Left colon (tissue), 2 donors: ENCODE measurements around the gene PRC1. TPM values are rescaled to one million over a fixed set of nuclear protein-coding genes. Genes with fewer than 3 reads are reported as not detected.
A peak's percentile ranks its signal among the peaks of the same experiment; 100 is the strongest.

Experiments
- ATAC-seq: fragments of 200-7000 bp; cut with Tn5 transposase; one replicate; pipeline ENCODE4 v1.9.1; 2020; ENCODE audit warnings: mild to moderate bottlenecking, moderate library complexity
- DNase-seq, 2 donors: peaks; one replicate each; pipeline ENCODE4 v3.0.0-alpha.2; 2020
- intact Hi-C, 2 donors: fragments of 100-400 bp; cut with DNase I in 1 of 2; cut with micrococcal nuclease in 1 of 2; formaldehyde crosslinking; loops; one replicate each; pipeline versions ENCODE4 v1.11.2 to v1.14.0; 2022; cut with DNase I, micrococcal nuclease
- total RNA-seq, 2 donors: library from RNA; stranded (reverse); fragmentation: NEBNext Ultra II Directional; extraction: Animal tissue kit (Norgen Biotek cat#: 25700); gene quantifications; one replicate each; pipeline ENCODE4 v1.2.1, GENCODE V29; 2021
- donor health status: DM: no; HTN: no; CAD: no.
- donor health status: DM: yes; HTN: yes; CAD: no.

The PRC1 gene
- total RNA-seq, 2 donors from 2014 or later, result 13.8 to 31.7 TPM

DNA sequence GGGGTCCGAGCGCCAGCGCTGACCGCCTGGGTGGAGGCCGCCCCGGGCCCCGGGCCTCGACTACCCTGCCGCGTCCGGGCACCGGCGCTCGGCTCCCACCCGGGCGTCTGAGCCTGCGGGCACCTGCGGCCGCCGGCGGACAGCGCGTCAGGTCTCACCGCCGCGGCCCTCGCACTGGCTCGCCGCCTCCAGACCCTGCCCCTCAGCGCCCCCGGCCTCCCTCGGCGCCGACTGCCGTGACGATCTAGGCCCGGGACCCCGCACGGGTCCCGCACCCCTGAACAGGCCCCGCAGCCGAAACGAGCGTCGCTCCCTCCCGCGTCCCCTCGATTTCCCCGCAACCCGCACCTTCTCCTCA is 297 bp downstream of the PRC1 start:
- intact Hi-C loops, result no loop called here
- ATAC-seq (peak; percentile 43), DNase-seq (no peak)

DNA sequence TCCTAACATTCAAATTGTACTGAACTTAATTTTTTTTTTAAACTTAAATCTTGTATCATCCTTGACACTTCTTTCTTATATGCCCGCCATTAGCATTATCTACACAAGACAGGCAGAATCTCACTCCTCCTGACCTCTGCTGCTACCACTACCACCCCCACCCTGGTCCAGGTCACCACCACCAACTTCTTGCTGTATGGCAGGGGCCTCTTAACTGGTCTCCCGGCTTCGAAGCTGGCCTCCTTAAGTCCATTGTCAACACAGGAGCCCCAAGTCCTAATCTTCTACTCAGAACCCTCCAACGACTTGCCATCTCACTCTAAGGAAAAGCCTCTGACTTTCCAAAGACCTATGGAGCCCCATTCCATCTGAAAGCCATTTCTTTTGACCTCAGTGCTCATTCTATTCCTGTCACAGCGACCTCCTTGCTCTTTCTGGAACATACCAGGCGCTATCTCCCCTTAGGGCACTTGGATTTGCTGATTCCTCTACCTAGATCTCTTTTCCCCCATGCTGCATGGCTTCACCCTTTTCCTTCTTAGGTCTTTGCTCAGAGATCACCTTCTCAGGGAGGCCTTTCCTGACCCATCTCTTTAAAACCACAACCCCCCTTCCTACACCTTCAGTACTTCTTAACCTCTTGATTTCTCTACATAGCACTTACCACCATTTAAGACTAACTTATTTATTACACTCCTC is 2.6 kb downstream of the PRC1 start:
- intact Hi-C loops, result no loop called here
- ATAC-seq (no peak), DNase-seq (no peak)

DNA sequence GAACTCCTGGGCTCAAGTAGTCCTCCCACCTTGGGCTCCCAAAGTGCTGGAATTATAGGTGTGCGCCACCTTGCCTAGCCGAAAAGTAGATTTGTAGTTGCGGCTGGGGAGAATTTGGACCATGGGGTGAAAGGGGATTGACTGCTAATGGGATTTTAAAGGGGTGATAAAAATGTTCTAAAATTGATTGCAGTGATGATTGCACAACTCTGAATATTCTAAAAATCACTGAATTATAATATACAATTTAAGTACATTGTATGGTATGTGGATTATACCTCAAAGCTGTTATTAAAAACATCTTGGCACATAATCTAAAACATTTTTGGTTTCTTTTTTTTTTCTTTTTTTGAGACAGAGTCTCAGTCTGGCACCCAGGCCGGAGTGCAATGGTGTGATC is 3.9 kb downstream of the PRC1 start:
- no peak for ATAC-seq
- DNase-seq, result no peak
- intact Hi-C loops, result no loop called here

DNA sequence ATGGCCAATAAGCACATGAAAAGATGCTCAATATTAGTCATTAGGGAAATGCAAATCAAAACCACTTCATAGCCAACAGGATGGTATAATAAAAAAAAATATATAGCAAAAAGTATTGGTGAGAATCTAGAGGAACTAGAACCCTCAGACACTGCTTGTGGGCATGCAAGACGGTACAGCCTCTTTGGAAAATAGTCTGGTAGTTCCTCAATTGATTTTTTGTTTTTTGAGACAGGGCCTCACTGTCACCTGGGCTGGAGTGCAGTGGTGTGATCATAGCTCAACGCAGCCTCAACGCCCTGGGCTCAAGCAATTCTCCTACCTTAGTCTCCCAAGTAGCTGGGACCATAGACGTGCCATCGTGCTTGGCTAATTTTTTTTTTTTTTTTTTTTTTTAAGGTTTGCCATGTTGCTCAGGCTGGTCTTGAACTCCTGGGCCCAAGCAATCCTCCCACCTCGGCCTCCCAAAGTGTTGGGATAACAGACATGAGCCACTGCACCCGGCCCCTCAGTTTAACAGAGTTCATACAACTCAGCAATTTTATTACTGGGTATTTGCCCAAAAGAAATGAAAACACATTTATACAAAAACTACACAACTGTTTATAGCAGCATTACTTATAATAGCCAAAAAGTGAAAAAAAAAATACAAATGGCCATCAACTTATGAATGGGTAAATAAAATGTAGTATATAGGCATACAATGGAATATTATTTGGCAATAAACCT is 5.1 kb downstream of the PRC1 start:
- ATAC-seq (no peak), DNase-seq (no peak)
- intact Hi-C loops, result no loop called here

DNA sequence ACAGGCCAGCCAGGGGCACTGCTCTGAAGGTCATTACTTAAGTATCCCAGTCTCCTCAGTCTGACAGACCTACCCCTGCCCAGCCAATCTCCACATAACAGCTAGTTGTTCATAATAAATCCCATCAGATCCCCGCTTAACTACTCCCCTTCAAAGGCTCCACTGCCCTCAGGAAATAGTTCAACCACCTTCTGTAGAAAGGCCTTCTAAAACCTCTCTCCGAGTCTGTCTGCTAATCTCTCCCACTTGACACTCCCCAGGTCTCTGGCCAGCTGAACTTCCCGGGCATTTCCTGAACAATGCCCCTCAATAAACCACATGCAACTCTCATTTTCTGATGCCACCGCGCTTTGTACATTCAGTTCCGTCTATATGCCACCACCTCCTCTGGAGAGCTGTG is 6.0 kb downstream of the PRC1 start:
- intact Hi-C loops, result no loop called here
- ATAC-seq, result peak; percentile 44
- no peak for DNase-seq

DNA sequence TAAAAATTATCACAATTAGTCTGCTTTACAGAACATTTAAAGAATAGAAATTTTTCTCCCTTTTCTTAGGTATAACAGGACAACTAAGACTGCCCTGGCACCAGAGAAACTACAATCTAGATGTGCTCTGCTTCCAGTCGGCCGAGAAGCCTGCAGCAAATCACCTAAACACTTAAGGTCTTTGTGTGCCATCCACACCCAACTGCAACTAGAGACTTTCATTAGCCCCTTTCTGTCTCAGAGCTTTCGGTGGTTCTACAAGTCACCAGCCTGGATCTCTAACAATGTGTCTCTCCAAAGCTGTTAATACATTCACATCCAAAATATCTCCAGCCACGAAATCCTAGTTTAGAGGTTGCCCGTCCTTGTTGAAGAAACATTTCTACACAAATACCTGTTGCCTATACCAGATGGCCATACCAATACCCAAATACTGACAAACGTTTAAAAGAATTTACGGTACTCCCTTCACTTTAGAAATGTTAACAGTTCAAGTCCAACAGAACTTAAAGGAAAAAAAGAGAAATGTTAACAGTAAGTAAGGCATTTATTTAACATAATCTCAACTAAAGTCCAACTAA is 6.7 kb downstream of the PRC1 start:
- no peak for DNase-seq
- peak; percentile 46 for ATAC-seq
- intact Hi-C loops, result no loop called here

DNA sequence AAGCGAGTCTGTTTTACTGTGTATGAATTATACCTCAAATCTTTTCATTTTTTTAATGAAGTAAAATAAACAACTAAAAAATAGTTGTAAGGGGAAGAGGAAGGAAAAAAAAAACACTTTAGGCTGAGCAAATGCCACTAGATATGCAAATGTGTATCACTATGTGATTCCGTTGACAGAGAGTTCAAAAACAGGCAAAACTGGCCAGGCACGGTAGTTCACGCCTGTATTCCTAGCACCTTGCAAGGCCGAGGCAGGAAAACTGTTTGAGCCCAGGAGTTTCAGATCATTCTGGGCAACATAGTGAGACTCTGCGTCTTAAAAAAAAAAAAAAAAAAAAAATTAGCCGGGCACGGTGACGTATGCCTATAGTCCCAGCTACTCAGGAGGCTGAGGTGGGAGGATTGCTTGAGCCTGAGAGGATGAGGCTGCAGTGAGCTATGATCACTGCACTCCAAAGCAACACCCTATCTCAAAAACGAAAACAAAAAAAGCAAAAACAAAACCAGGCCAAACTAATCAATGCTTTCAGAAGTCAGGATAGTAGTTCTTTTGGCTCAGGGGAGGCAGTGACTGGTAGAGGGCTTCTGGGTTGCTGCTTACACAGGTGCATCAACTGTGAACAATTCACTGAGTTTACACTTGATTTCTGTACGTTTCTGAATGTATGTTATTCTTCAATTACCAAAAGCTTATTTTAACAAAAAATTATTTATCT is 7.4 kb downstream of the PRC1 start:
- DNase-seq, result no peak
- peak; percentile 50 for ATAC-seq
- intact Hi-C loops, result no loop called here

DNA sequence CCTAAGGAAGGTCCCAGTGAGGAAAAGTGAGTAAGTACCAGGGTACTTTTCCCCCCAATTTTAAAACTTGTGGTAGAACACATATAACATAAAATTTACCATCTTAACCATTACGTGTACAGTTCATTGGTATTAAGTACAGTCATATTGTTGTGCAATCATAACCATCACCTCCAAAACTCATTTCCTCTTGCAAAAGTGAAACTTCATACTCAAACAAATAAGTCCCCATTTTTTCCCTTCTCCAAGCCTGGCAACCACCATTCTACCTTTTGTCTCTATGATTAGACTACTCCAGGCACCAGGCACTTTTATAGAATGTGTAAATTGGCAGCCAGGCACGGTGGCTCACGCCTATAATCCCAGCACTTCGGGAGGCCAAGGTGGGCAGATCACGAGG is 12.2 kb downstream of the PRC1 start:
- DNase-seq (no peak), ATAC-seq (no peak)
- intact Hi-C loops, result no loop called here

DNA sequence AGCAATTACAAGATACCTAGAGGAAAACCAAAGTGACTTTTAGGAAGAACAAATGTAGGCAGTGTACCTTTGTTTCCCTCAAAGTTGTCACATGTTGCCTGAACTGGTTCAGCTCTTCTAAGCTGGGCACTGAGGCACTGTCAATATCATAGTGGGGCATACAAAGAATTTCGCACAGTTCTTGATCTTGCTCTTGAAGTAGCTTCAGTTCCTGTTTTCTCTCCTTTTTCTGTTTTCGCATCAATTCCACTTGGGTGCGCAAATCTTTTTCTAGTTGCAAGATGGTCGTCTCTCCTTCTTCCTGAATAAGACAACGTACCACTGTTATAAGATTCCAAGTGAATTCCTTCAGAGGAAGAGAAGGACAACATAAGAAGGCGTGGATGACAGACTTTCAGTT is 12.7 kb downstream of the PRC1 start:
- intact Hi-C loops, result no loop called here
- DNase-seq (no peak), ATAC-seq (no peak)

DNA sequence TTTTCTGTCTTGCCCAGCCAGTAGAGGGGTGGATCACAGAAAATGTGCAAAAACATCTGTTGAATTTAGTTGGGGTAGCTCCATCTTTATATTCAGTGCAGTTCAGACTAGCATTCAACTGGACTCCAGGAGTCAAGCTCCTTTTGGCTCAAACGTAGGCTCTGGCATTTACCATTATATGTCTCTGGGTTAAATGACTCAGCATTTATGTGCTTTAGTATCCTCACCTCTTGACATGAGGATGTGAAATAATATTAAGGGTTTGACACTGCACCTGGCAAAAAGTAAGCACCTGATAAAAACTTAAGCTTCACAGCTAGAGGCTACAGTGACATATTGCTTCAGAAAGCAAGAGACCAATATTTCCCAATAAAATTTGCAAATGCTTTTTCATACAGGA is 14.8 kb downstream of the PRC1 start:
- DNase-seq (no peak), ATAC-seq (no peak)
- intact Hi-C loops, result no loop called here

DNA sequence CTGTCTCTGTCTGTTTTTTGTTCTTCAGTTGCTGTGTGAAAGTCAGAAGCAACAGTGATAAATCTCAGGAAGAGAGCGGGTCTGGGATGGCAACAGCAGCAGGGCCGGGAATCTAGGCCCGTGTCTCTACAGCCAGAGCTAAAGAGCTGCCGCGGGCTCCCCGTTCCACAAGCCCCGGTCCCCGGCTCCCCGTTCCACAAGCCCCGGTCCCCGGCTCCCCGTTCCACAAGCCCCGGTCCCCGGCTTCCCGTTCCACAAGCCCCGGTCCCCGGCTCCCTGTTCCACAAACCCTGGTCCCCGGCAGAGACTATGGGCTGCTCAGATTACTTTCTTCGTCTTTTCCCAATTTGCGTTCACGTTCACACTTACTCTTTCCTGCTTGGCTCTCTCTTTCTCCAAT is 20.1 kb downstream of the PRC1 start:
- ATAC-seq (no peak), DNase-seq (no peak)
- intact Hi-C loops, result no loop called here

DNA sequence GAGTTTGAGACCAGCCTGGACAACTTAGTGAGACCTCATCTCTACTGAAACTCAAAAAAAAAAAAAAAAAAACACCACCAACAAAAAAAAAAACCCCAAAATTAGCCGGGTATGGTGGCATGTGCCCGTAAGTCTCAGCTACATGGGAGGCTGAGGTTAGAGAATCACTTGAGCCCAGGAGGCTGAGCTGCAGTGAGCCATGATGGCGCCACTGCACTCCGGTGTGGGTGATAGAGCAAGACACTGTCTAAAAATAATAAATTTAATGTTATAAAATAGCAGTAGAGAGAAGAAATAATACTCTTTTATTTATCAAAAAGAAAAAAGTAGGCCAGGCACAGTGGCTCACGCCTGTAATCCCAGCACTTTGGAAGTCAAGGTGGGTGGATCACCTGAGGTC is 22.2 kb downstream of the PRC1 start:
- intact Hi-C loops, result no loop called here
- DNase-seq (no peak), ATAC-seq (no peak)

DNA sequence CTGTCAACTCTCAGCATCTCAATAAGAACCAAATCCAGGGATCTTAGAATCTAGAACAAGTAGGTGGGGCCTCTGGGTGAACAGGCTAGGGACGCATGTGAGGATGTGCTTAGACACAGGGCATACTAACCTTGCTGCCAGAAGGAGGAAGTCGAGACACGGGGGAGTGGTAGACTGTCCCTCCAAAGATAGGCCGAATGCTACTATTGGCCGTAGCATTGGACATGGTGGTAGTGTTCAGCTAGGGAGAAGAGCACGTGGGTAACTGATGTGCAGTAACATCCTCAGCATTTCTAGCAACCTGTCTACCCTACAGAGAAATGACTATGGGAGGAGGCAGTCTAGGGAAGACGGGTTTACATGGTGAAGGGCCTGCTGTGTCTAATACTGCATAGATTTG is 24.1 kb downstream of the PRC1 start:
- DNase-seq (no peak), ATAC-seq (no peak)
- intact Hi-C loops, result no loop called here

DNA sequence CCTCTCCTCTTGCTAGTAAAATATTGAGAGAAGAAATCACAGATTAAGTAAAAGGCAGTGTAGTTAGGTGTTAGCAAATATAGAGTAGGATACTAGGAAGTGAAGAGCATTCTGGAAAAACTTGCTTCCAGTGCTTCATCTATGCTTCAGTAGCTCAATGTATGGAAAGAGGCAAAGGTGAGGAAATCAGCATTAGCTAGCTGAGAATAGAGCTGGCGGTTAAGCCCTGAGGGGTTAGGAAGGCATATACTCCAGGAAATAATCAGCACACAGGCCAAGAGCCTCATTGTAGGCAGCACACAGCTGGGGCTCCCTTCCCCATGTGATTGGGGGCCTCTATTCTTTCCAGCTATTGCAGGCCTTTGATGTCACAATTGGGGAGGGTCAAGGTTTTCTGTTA is 25.9 kb downstream of the PRC1 start:
- DNase-seq (no peak), ATAC-seq (no peak)
- intact Hi-C loops, result no loop called here

DNA sequence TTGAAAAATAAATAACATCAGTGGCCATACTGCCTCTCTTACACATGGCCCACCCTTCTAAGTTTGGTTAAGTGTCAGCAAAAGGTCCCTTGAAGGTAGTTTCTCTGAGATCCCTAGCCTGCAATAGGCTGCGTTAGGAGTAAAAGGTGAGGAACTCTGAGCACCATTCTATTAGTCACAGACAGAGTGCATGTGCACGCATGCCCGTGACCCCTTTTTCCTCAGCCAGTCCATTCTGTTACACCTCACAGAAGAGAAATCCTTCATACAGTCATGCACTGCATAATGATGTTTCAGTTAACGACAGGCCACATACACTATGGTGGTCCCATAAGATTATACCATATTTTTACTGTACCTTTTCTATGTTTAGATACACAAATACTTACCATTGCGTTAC is 27.1 kb downstream of the PRC1 start:
- intact Hi-C loops, result no loop called here
- ATAC-seq (no peak), DNase-seq (no peak)

DNA sequence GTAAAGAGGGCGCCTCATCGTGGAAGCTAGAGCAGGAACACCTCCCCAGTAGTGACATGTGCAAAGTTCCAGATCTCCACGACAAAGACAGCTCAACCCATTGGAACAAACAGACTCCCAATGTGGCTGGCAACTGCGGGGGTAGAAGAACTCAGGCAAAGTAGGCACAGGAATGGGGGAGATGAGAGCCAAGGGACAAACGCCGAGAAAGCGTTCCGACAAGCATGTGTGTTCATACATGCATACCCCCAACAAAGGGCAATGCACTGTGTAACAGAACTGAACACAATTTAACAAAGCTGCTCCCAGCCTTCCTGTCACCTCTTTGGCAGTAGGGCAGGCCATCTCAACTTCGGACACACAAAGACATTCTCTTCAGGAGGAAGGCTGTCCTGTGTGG is 28.1 kb downstream of the PRC1 start:
- intact Hi-C loops, result no loop called here
- ATAC-seq, result no peak

DNA sequence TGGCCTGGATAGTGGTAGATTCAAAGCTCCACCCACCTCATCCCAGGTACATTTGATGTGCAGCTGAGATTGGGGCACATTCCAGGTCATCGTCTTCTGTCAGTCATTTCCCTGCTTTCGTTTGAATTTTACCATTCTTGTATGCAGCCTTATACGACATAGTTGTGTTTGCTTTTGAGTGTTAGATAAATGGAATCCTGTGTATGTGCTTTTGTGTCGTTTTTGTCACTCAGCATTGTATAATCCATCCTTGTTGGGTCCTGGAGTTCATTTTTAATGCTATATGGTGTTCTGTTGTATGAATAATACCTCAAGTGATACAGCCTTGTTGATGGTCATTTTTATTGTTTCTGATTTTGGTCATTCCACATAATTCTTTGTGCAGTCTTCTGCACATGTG is 32.3 kb downstream of the PRC1 start:
- no peak for DNase-seq
- intact Hi-C loops, result no loop called here
- no peak for ATAC-seq

More for the DNA sequence above, 28.1 kb downstream of the PRC1 start:
- DNase-seq, result no peak

DNA sequence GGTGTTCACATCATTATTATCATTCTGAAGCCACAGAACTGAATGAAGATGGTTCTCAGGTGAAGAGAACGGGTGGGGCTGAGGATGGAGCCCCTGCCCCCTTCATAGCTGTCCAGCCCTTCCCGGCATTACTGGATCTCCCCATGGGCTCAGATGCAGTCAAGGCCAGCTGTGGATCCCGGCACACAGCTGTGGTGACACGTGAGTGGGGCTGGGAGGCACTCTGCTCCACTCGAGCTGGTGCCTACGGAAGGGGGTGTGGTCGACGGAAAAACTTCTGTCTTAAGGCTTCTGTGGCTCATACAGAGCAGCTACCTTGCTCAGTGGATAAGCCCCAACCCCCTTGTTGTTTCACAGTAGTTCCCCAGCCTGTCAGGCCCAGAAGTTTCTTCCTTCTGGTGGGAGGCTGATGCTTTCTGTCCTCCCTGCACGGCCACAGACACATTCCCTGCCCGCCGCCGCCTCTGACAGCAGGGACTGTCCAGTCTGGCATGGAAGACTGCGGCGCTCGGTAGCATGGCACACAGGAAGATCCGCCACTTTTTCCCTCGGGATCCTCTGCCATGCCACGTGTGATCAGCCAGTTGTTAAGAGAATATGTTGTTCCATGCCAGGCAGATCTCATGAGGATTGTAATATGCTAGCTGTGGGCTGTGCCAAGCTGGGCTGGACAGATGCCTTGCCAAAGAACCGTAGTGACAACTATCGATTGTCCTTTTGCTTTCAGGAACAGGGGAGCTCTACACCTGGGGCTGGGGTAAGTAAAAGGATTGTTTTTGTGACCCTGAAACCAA is 33.8 kb downstream of the PRC1 start:
- DNase-seq (no peak), ATAC-seq (no peak)
- intact Hi-C loops, result no loop called here

DNA sequence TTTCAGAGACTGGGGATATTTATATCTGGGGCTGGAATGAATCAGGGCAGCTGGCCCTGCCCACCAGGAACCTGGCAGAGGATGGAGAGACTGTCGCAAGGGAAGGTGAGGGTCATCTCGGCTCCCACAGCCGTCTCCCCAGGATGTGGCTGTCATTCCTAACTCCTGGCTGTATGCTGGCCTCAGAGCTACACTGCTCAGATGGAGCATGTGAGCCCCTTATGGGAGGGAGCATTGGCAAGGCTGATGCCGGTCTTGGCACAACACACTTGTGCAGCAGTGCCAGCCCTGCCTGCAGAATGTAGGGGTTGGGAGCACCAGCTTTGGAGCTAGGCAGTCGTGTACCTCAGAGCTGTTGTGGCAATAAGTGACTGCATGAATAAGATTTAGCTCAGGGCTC is 34.4 kb downstream of the PRC1 start:
- DNase-seq, result peak in 1 of 2 donors; percentile 58
- no peak for ATAC-seq
- intact Hi-C loops, result loop anchor here in 1 of 2 donors (10.0 kb wide), 1 partner anchor 305 kb away; no protein-coding TSS in a partner anchor
